ENCODE data around the gene PRKCQ. TPM values are rescaled to one million over a fixed set of nuclear protein-coding genes. Genes with fewer than 3 reads are reported as not detected.
"Not testable (repeated sequence)": the region's sequence is repeated elsewhere in the genome, so short reads cannot be mapped to it uniquely, and the experiment has no call there.

PRKCQ gene
- total and polyA plus RNA-seq, 2 of the 4 experiments (the other 2 are of a cell fraction), result under 0.01 to 0.03 TPM

- H2BK20ac ChIP-seq (ENCODE audit: low read depth, low read length); dilution Hi-C loops (cut with HindIII; ENCODE audit: low sequenced_read_pairs, unreplicated experiment); H3K27ac ChIP-seq (ENCODE audit: insufficient read depth, low read length); H3K9me1 ChIP-seq (ENCODE audit: insufficient read depth, low read length); H2AK5ac ChIP-seq (ENCODE audit: low read depth, low read length); DNase-seq; H4K91ac ChIP-seq (ENCODE audit: insufficient read depth, low read depth, low read length); H3K4me3 ChIP-seq (ENCODE audit: insufficient read depth, low read depth, low read length); H3K4ac ChIP-seq (ENCODE audit: low read depth, low read length); H3K14ac ChIP-seq (replicated peaks; ENCODE audit: low read depth, low read length); H2AFZ ChIP-seq (replicated peaks; ENCODE audit: low read length, poor library complexity); H4K5ac ChIP-seq (ENCODE audit: low read depth, low read length); H2BK15ac ChIP-seq (ENCODE audit: low read depth, low read length); H3K18ac ChIP-seq (ENCODE audit: low read depth, low read length); H4K8ac ChIP-seq (ENCODE audit: low read depth in 2 of 2, low read length in 2 of 2); H3K4me1 ChIP-seq (ENCODE audit: control insufficient read depth, insufficient read depth, low read length); H3K4me2 ChIP-seq (ENCODE audit: low read depth, low read length); H2BK120ac ChIP-seq (ENCODE audit: low read depth, low read length); H3K23ac ChIP-seq (ENCODE audit: low read depth, low read length); BruUV-seq (replicated peaks); H2AK9ac ChIP-seq (replicated peaks; ENCODE audit: low read depth, low read length, poor library complexity); H2BK5ac ChIP-seq (ENCODE audit: low read depth, low read length, poor library complexity, severe bottlenecking); POLR2A ChIA-PET (ENCODE audit: unreplicated experiment); H4K20me1 ChIP-seq (ENCODE audit: insufficient read depth, low read length); H3K9me3 ChIP-seq (ENCODE audit: control insufficient read depth, insufficient read depth, low read length); H3K9ac ChIP-seq (ENCODE audit: low read depth, low read length); in situ Hi-C loops (cut with MboI; ENCODE audit: low sequenced_read_pairs); H3K79me1 ChIP-seq (ENCODE audit: low read depth in 1 of 2, low read length in 2 of 2); ATAC-seq (ENCODE audit: low read depth); H3K56ac ChIP-seq (ENCODE audit: extremely low read depth, insufficient read depth, low read length); H3K36me3 ChIP-seq (ENCODE audit: control insufficient read depth, insufficient read depth, low read length): not testable (repeated sequence)
- CTCF ChIA-PET, result interaction anchor here (0.9 to 1.0 kb wide), 2 partner anchors 12 to 836 kb away, joined by 3 to 5 read pairs; no protein-coding TSS in a partner anchor
- H3K27me3 ChIP-seq (ENCODE audit: control insufficient read depth, insufficient read depth, low read length), result peaks cover 18% of the 10 kb centered on the region
- WGBS, 2 experiments (ENCODE audit: extremely low coverage in 2 of 2, insufficient read length in 1 of 2), result no CpG with 5 or more reads among the region's 7 CpGs
- intact Hi-C loops (cut with micrococcal nuclease), result loop anchor here (5.0 kb wide), 1 partner anchor 836 kb away; no protein-coding TSS in a partner anchor
Measured at GRCh38 chr10:6581223-6581622, 1.1 kb upstream of the PRKCQ start.
